CD14-positive monocyte (primary cell): ENCODE results near the gene VSTM2A. TPM values are rescaled to one million over a fixed set of nuclear protein-coding genes. Genes with fewer than 3 reads are reported as not detected.
A peak's percentile ranks its signal among the peaks of the same experiment; 100 is the strongest.

Experiments
- DNase-seq, 3 donors: peaks; one replicate each; pipeline ENCODE4 v3.0.0-alpha.2; 2011 to 2022
- H2AFZ ChIP-seq: 2 replicates; pipeline ENCODE4 v1.6.0; 2012; ENCODE audit warnings: mild to moderate bottlenecking, low read depth, low read length, inconsistent platforms; ENCODE audit not compliant: insufficient read depth, poor library complexity, severe bottlenecking
- H3K27ac ChIP-seq, 2 donors: 1 replicate in 1 of 2; 2 replicates in 1 of 2; pipeline ENCODE4 v1.5.1; 2012 to 2013; ENCODE audit warnings: low read length in 2 of 2, control low read depth in 1 of 2, inconsistent platforms in 1 of 2, low read depth in 1 of 2, mild to moderate bottlenecking in 1 of 2
- H3K27me3 ChIP-seq, 2 donors: one replicate each; pipeline versions ENCODE4 v1.6.0 to v1.6.1; 2011 to 2013; ENCODE audit warnings: low read length in 2 of 2; ENCODE audit not compliant: control insufficient read depth in 2 of 2, insufficient read depth in 2 of 2
- H3K36me3 ChIP-seq, 2 donors: replicated peaks in 1 of 2; 1 replicate in 1 of 2; 2 replicates in 1 of 2; pipeline versions ENCODE4 v1.5.1 to v1.6.1; 2012 to 2013; ENCODE audit warnings: low read length in 2 of 2, control low read depth in 1 of 2, inconsistent platforms in 1 of 2, mild to moderate bottlenecking in 1 of 2; ENCODE audit not compliant: insufficient read depth in 2 of 2, control insufficient read depth in 1 of 2
- H3K4me1 ChIP-seq, 2 donors: 1 replicate in 1 of 2; 2 replicates in 1 of 2; pipeline versions ENCODE4 v1.5.1 to v1.6.1; 2012 to 2013; ENCODE audit warnings: low read length in 2 of 2, control low read depth in 1 of 2, inconsistent platforms in 1 of 2, mild to moderate bottlenecking in 1 of 2, moderate library complexity in 1 of 2; ENCODE audit not compliant: insufficient read depth in 2 of 2, control insufficient read depth in 1 of 2
- H3K4me2 ChIP-seq: replicated peaks from 2 replicates; pipeline ENCODE3; 2012; ENCODE audit warnings: low read length, moderate library complexity, mild to moderate bottlenecking; ENCODE audit not compliant: poor library complexity, severe bottlenecking; ENCODE audit errors: extremely low read depth
- H3K4me3 ChIP-seq, 3 experiments: fragments of 200-600 bp in 1 of 3; sonication (generic) in 1 of 3; replicated peaks in 1 of 3; 1 replicate in 2 of 3; 2 replicates in 1 of 3; pipeline ENCODE4 v1.5.1; 2011 to 2013; ENCODE audit warnings: low read length in 3 of 3, mild to moderate bottlenecking in 3 of 3, control low read depth in 2 of 3, low read depth in 2 of 3, inconsistent platforms in 1 of 3, moderate library complexity in 1 of 3
- H3K79me2 ChIP-seq: 2 replicates; pipeline ENCODE4 v1.6.0; 2012; ENCODE audit warnings: mild to moderate bottlenecking, control low read depth, inconsistent platforms, low read length, moderate library complexity; ENCODE audit not compliant: insufficient read depth
- H3K9ac ChIP-seq: 2 replicates; pipeline ENCODE4 v1.6.0; 2017; ENCODE audit warnings: low read length, mild to moderate bottlenecking; ENCODE audit not compliant: insufficient read depth, poor library complexity, severe bottlenecking
- H3K9me3 ChIP-seq, 2 donors: replicated peaks in 1 of 2; 1 replicate in 1 of 2; 2 replicates in 1 of 2; pipeline versions ENCODE4 v1.5.1 to v1.6.1; 2012 to 2013; ENCODE audit warnings: low read length in 2 of 2, control low read depth in 1 of 2; ENCODE audit not compliant: control insufficient read depth in 1 of 2, insufficient read depth in 1 of 2
- H4K20me1 ChIP-seq: 2 replicates; pipeline ENCODE4 v1.6.0; 2012; ENCODE audit warnings: mild to moderate bottlenecking, low read length, control low read depth, moderate library complexity; ENCODE audit not compliant: insufficient read depth
- H3K27ac Mint-ChIP-seq, 7 donors: one replicate each; pipeline ENCODE4 v1.8.0; 2020; ENCODE audit warnings: mild to moderate bottlenecking in 7 of 7, mixed read lengths in 7 of 7, moderate library complexity in 6 of 7, inconsistent platforms in 2 of 7
- H3K27me3 Mint-ChIP-seq, 3 donors: one replicate each; pipeline ENCODE4 v1.8.0; 2021 to 2022; ENCODE audit warnings: low read depth in 3 of 3, mild to moderate bottlenecking in 3 of 3, mixed read lengths in 3 of 3, moderate library complexity in 3 of 3, inconsistent platforms in 1 of 3
- H3K36me3 Mint-ChIP-seq, 2 donors: one replicate each; pipeline ENCODE4 v1.8.0; 2020; ENCODE audit warnings: mixed read lengths in 2 of 2, inconsistent platforms in 1 of 2, mild to moderate bottlenecking in 1 of 2
- H3K4me1 Mint-ChIP-seq: one replicate; pipeline ENCODE4 v1.8.0; 2020; ENCODE audit warnings: mild to moderate bottlenecking, mixed read lengths
- H3K4me3 Mint-ChIP-seq, 2 donors: one replicate each; pipeline ENCODE4 v1.8.0; 2020; ENCODE audit warnings: mild to moderate bottlenecking in 2 of 2, mixed read lengths in 2 of 2, moderate library complexity in 1 of 2
- H3K9me3 Mint-ChIP-seq, 7 donors: one replicate each; pipeline ENCODE4 v1.8.0; 2020 to 2022; ENCODE audit warnings: mixed read lengths in 7 of 7, mild to moderate bottlenecking in 6 of 7, moderate library complexity in 6 of 7, inconsistent platforms in 2 of 7
- WGBS: methylation state at CpG from one replicate; pipeline ENCODE4 v1.1.5; 2013; ENCODE audit warnings: missing lambda C conversion rate; ENCODE audit not compliant: insufficient coverage; 5-methylcytosine and 5-hydroxymethylcytosine counted together
- intact Hi-C, 2 donors: fragments of 100-400 bp; cut with micrococcal nuclease; formaldehyde crosslinking; loops; one replicate each; pipeline versions ENCODE4 v1.15.0 to v1.15.1; 2023
- polyA plus RNA-seq, 3 donors: library from polyadenylated mRNA; depleted of rRNA in 1 of 3; unstranded in 2 of 3; stranded (reverse) in 1 of 3; fragments of 300-500 nt in 2 of 3; fragments of >200 nt in 1 of 3; fragmentation: Illumina TruSeq in 2 of 3; gene quantifications; 1 replicate in 2 of 3; 2 replicates in 1 of 3; pipeline ENCODE4 v1.2.3, GENCODE V29; 2012 to 2021
- TF ChIP-seq, protein P1 (sequence below): fragments of 200-600 bp; IDR thresholded peaks from one replicate; pipeline ENCODE4 v1.8.0; 2022; ENCODE audit warnings: antibody characterized with exemption, mild to moderate bottlenecking

The VSTM2A gene
- polyA plus RNA-seq, 3 donors: not detected

DNA sequence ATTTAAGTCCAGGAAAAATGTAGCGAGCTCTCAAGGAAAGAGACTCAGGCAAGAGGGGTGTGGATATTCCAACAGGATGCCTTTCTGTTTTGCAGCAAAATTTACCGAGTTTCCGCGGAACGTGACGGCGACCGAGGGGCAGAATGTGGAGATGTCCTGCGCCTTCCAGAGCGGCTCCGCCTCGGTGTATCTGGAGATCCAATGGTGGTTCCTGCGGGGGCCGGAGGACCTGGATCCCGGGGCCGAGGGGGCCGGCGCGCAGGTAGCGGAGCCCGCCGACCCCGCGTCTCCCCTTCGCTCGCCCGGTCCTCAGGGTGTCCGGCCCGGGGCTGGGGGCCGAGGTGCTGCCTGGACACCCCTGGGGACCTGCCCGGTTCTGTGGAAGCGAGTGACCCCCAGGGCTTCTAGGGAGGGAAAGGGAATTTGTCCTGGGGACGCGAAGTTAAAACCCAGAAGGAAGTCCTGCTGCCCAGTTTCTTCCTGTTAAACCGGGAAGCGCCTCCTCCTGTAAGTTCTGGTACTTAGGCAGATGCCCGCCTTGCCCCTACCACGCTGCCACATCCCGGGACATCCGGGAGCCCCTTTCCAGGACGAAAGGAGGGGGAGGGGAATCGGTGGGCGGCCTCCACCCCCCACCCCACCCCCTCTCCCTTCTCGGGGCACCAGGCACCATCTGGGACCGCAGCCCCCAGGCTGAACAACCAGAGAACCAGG lies 2.5 kb downstream of the VSTM2A start:
- Mint-ChIP-seq H3K27ac (no peak overlapping the region), H3K4me3 (peak overlapping the region in 1 of 2 donors; percentile 77), H3K36me3 (peaks cover 0 to 1% of the 10 kb centered on the region in 2 donors), H3K9me3 (peaks cover 5 to 30% (median 16%) of the 10 kb centered on the region in 7 donors), H3K4me1 (no peaks in the 10 kb centered on the region), H3K27me3 (peaks cover 52 to 62% (median 60%) of the 10 kb centered on the region in 3 donors)
- WGBS: 8% methylated on average over 34 of the region's 45 CpGs
- TF ChIP-seq, protein P1, sequence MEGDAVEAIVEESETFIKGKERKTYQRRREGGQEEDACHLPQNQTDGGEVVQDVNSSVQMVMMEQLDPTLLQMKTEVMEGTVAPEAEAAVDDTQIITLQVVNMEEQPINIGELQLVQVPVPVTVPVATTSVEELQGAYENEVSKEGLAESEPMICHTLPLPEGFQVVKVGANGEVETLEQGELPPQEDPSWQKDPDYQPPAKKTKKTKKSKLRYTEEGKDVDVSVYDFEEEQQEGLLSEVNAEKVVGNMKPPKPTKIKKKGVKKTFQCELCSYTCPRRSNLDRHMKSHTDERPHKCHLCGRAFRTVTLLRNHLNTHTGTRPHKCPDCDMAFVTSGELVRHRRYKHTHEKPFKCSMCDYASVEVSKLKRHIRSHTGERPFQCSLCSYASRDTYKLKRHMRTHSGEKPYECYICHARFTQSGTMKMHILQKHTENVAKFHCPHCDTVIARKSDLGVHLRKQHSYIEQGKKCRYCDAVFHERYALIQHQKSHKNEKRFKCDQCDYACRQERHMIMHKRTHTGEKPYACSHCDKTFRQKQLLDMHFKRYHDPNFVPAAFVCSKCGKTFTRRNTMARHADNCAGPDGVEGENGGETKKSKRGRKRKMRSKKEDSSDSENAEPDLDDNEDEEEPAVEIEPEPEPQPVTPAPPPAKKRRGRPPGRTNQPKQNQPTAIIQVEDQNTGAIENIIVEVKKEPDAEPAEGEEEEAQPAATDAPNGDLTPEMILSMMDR: no peak
- peaks cover 34 to 67% of the 10 kb centered on the region in 2 donors for H3K27me3 ChIP-seq
- H3K4me1 ChIP-seq: no peaks in the 10 kb centered on the region
- no peak overlapping the region for H3K4me3 ChIP-seq
- no peaks in the 10 kb centered on the region for H3K79me2 ChIP-seq
- H3K27ac ChIP-seq: no peak overlapping the region
- H2AFZ ChIP-seq: no peak overlapping the region
- H3K9me3 ChIP-seq: peaks cover 4 to 23% of the 10 kb centered on the region in 2 donors
- H3K4me2 ChIP-seq: no peak overlapping the region
- H3K36me3 ChIP-seq: no peaks in the 10 kb centered on the region
- intact Hi-C loops: no loop called here
- H4K20me1 ChIP-seq: no peaks in the 10 kb centered on the region
- no peak overlapping the region for H3K9ac ChIP-seq
- DNase-seq: no peak

DNA sequence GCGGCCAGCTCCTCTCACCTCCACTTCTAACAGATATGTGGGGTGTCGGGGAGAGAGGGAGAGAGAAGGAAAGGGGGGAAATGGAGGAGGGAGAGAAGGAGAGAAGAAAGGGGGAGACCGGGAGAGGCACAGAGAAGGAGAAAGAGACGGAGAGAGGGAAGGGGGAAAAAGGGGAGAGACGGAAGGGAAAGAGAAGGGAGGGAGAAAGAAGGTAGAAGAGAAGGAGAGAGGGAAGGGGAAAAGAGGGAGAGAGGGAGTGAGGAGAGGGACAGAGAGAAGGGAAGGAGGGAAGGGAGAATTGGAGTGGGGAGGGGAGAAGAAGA lies 3.0 kb downstream of the VSTM2A start:
- intact Hi-C loops: no loop called here
- Histone ChIP-seq H3K4me1 (no peaks in the 10 kb centered on the region), H4K20me1 (no peaks in the 10 kb centered on the region), H3K36me3 (no peaks in the 10 kb centered on the region), H3K4me3 (no peak overlapping the region), H3K9ac (no peak overlapping the region), H3K9me3 (peaks cover 4 to 23% of the 10 kb centered on the region in 2 donors), H2AFZ (no peak overlapping the region), H3K79me2 (no peaks in the 10 kb centered on the region), H3K27ac (no peak overlapping the region), H3K27me3 (peaks cover 34 to 67% of the 10 kb centered on the region in 2 donors), H3K4me2 (no peak overlapping the region)
- Mint-ChIP-seq H3K36me3 (peaks cover 0 to 1% of the 10 kb centered on the region in 2 donors), H3K27ac (no peak overlapping the region), H3K4me3 (peak overlapping the region in 1 of 2 donors; percentile 53), H3K27me3 (peaks cover 52 to 62% (median 60%) of the 10 kb centered on the region in 3 donors), H3K4me1 (no peaks in the 10 kb centered on the region), H3K9me3 (peaks cover 5 to 30% (median 16%) of the 10 kb centered on the region in 7 donors)
- TF ChIP-seq, protein P1: no peak
- 12% methylated on average over 3 of the region's 5 CpGs for WGBS
- no peak for DNase-seq
